CD4-positive, alpha-beta T cell treated with Interferon gamma for 1 hour (primary cell): Measurements from ENCODE around the gene IL13RA1.
"Not testable (repeated sequence)": the region's sequence is repeated elsewhere in the genome, so short reads cannot be mapped to it uniquely, and the experiment has no call there.

ENCODE experiments used
- DNase-seq: peaks from one replicate; pipeline ENCODE4 v3.0.0-alpha.2; 2020

IL13RA1 gene

DNA sequence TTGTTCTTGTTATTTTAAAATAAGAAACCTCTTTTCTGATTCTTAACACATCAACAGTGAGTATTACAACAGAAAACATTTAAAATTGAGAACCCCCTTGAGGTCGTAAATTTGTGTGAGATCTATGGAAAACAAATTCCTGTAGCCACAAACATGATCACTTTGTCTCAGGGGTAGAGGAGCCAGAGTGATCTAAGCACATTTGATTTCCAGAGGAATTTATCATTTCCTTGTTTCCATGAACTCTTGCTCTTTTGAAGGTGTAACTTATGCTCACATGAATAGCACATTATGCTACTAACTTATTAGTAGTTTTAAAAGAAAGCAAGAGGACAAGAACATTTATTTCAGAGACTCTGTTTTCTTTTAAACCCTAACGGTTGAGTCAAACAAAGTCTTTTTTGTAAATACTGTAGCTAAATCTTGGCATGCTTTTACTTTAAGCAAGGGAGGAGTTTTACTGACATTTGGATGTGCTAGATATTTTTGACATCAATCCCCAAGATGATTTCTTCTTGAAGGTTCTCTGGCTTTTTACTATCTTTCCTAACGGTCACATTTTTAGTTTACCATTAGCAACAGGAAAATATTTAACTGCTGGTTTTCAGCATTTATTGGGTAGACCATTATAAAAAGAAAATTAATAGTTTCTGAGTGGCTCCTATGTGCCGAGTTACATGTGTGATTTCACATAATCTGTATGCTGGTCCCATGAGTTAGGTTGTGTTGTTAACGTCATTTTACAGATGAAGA is 68.3 kb downstream of the IL13RA1 start:
- no peak for DNase-seq

DNA sequence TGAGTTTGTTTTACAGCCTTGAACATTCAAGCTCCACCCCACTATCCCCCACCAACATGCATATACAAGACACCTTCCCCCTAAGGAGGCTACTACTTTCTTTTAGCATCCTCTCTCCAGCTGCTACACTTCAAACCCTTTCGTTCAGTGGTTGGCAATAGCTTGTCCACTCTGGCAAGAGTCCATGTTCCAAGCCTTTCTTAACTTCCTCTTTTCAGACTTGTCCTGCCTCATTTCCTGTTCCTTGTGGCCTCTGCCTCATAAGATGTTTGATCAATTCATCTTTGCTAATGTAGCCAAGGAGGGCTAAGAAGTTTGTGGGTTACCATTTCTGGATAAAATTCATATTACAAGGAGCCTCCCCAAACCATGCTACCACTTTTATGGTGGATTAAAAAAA is 75.5 kb downstream of the IL13RA1 start:
- no peak for DNase-seq

DNA sequence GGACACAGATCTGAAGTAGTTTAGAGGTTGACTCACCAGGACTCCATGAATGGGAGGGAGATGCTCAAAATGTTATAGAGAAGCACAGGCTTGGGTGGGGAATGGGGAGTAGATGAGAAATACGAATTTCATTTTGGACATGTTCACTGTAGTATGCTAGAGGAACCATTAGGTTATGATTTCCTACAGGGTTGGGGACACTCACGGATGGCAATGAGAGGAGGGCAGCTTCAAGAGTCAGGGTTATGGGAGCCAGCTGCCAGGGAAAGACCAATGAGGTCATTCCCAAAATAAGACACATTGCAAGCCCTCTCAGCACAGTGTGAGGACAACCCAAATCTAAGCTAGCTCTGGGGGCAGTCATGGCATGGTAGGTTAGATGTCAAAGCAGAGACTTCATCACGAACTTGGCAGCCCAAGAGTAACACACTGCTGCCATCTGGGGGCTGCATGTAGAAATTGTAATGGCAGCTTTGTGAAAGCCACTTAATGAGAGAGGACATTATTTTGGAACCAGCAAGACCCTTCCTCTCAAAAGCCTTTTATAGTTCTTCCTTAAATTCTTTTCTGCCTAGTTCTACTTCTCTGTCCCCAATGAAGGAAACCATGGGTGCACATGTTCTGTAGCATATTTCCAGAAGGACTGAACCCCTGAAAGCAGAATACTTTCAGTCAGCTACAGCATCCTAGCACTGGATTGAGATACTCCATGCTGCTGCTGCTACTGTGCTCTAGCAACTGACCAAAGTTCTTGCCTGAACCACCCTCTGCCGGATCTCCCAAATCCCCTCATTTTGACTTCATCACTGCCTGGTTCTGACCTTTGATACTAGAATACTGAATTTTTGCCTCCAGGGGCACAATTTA is 80.0 kb downstream of the IL13RA1 start:
- peak; percentile 34 for DNase-seq

GRCh38 chrX:118817257-118817656 is 89.9 kb downstream of the IL13RA1 start:
- DNase-seq = not testable (repeated sequence)

- peak; percentile 54 for DNase-seq
Observed at GRCh38 chrX:118823263-118824172, 96.1 kb downstream of the IL13RA1 start, which contains the start of gene ZCCHC12. ZCCHC12 (plus strand) TSS chrX:118823824; CDS start chrX:118825245, 1,421 bp downstream.

DNA sequence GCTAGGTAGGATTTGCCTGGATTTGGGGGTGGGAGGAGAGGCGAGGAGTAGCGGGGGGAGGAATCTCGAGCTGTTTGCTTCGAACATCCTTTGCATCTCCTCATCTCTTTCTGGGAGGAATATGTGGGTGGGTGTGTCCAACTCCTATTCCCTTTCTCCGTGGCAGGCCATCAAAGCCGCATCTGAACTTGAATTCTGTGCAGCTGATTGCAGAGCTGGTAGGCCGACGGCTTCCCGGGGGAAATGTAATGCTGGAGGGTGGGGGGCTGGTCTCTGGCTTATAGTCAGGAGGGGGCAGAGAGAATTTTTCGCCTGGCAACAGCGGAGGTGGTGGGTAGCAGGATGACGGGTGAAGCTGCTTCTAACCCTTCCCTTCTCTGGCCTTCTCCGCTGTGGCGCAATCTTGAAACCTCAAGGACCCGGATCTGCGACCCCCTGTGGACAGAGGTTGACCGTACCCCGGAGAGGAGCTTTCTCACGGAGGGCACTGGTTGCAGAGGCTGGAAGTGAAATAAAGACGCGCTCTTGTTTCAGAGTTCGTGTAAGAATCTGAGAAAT is 96.8 kb downstream of the IL13RA1 start:
- DNase-seq = no peak

- no peak for DNase-seq
Observed at GRCh38 chrX:118825227-118825626, 97.8 kb downstream of the IL13RA1 start.

- peak; percentile 58 for DNase-seq
Observed at GRCh38 chrX:118839334-118839958, 112.0 kb downstream of the IL13RA1 start.
